Parathyroid adenoma (tissue), 2 donors: ENCODE data around the gene PGM2.

Experiments used
- H2AFZ ChIP-seq: fragments of 300-600 bp; sonication (generic); one replicate; pipeline ENCODE4 v1.7.0; 2017; ENCODE audit warnings: antibody characterized with exemption, mild to moderate bottlenecking
- H3K27ac ChIP-seq: fragments of 300-600 bp; sonication (generic); one replicate; pipeline ENCODE4 v1.7.0; 2017
- H3K27me3 ChIP-seq: fragments of 300-600 bp; sonication (generic); one replicate; pipeline ENCODE4 v1.7.0; 2017; ENCODE audit warnings: low read length; ENCODE audit not compliant: control insufficient read depth, insufficient read depth
- H3K36me3 ChIP-seq: fragments of 300-600 bp; sonication (generic); one replicate; pipeline ENCODE4 v1.7.0; 2017; ENCODE audit warnings: low read length; ENCODE audit not compliant: control insufficient read depth, insufficient read depth
- H3K4me1 ChIP-seq: fragments of 300-600 bp; sonication (generic); one replicate; pipeline ENCODE4 v1.7.0; 2017; ENCODE audit warnings: control low read depth
- H3K4me2 ChIP-seq: fragments of 300-600 bp; sonication (generic); one replicate; pipeline ENCODE4 v1.7.0; 2017; ENCODE audit warnings: low read length
- H3K4me3 ChIP-seq: fragments of 300-600 bp; sonication (generic); one replicate; pipeline ENCODE4 v1.7.0; 2017; ENCODE audit warnings: low read depth, low read length
- H3K79me2 ChIP-seq: fragments of 300-600 bp; sonication (generic); one replicate; pipeline ENCODE4 v1.7.0; 2017; ENCODE audit warnings: control low read depth
- H3K9ac ChIP-seq: fragments of 300-600 bp; sonication (generic); one replicate; pipeline ENCODE4 v1.7.0; 2017; ENCODE audit warnings: mild to moderate bottlenecking
- H3K9me3 ChIP-seq: fragments of 300-600 bp; sonication (generic); one replicate; pipeline ENCODE4 v1.7.0; 2017; ENCODE audit warnings: low read length; ENCODE audit not compliant: control insufficient read depth
- TF ChIP-seq, protein P1 (sequence below): fragments of 300-600 bp; sonication (generic); IDR thresholded peaks from one replicate; pipeline ENCODE4 v1.7.0; 2017; ENCODE audit warnings: antibody characterized with exemption, mild to moderate bottlenecking
- donor health status: primary hyperparathyroidism.

Gene PGM2

DNA sequence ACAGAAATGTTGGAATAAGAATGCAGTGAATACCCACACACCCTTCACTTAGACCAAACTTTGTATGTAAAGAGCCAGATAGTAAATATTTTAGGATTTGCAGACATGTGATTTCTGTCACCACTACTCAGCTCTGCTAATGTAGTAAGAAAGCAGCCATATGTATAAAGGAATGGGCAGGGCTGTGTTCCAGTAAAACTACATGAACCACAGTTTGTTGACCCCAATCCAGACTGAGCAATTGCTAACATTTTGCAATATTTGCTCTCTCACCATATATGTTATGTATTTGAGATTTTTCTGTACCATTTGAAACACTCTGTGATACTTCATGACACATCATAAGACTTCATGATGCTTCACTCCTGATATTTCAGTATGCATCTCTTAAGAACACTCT is 32.4 kb downstream of the PGM2 start:
- Histone ChIP-seq H3K36me3 (no peaks in the 10 kb centered on the region), H3K4me1 (no peaks in the 10 kb centered on the region), H3K27ac (no peak overlapping the region), H3K79me2 (no peaks in the 10 kb centered on the region), H3K4me2 (no peak overlapping the region), H3K4me3 (no peak overlapping the region), H2AFZ (no peak overlapping the region), H3K27me3 (no peaks in the 10 kb centered on the region), H3K9ac (no peak overlapping the region), H3K9me3 (no peaks in the 10 kb centered on the region)
- TF ChIP-seq, protein P1, sequence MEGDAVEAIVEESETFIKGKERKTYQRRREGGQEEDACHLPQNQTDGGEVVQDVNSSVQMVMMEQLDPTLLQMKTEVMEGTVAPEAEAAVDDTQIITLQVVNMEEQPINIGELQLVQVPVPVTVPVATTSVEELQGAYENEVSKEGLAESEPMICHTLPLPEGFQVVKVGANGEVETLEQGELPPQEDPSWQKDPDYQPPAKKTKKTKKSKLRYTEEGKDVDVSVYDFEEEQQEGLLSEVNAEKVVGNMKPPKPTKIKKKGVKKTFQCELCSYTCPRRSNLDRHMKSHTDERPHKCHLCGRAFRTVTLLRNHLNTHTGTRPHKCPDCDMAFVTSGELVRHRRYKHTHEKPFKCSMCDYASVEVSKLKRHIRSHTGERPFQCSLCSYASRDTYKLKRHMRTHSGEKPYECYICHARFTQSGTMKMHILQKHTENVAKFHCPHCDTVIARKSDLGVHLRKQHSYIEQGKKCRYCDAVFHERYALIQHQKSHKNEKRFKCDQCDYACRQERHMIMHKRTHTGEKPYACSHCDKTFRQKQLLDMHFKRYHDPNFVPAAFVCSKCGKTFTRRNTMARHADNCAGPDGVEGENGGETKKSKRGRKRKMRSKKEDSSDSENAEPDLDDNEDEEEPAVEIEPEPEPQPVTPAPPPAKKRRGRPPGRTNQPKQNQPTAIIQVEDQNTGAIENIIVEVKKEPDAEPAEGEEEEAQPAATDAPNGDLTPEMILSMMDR, result no peak

DNA sequence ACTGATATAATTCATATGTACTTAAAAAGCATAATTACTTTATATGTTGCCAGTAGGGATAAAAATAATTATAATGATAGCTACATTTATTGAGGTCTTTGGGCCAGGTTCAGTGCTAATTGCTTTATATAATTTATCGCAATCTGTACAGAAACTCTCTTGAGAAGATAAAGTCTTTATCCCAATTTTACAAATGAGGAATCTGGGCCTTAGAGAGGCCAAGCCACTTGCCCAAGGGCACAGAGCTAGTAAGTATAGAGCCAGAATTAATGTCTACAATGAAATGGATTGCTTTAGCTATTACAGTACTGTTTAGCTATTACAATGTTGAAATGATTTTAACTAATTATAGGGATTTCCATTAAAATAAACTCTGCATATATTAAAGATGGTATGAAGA is 33.8 kb downstream of the PGM2 start:
- no peak overlapping the region for H3K4me3 ChIP-seq
- TF ChIP-seq, protein P1, result no peak
- no peak overlapping the region for H2AFZ ChIP-seq
- H3K4me2 ChIP-seq, result no peak overlapping the region
- H3K27ac ChIP-seq, result no peak overlapping the region
- H3K4me1 ChIP-seq, result no peaks in the 10 kb centered on the region
- H3K36me3 ChIP-seq, result no peaks in the 10 kb centered on the region
- H3K9me3 ChIP-seq, result no peaks in the 10 kb centered on the region
- no peaks in the 10 kb centered on the region for H3K79me2 ChIP-seq
- no peaks in the 10 kb centered on the region for H3K27me3 ChIP-seq
- no peak overlapping the region for H3K9ac ChIP-seq

DNA sequence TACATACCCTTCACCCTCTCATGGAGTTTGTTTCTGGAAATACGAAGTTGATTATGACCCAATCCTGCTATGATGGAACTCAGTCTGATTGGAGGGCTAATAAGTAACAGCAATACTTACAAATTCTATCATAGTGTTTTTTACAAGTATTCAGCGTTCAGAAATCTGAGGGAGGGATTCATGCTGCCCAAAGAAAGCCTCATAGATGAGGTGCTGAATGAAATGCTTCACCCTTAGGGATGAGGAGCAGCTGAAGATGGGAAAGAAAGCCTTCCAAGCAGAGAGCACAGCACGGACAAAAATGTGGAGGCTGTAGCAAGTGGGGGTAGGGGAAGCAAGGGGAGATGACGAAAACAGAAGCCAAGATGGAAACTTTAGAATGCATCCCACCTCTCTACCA is 36.5 kb downstream of the PGM2 start:
- H3K4me1 ChIP-seq, result no peaks in the 10 kb centered on the region
- no peak overlapping the region for H3K27ac ChIP-seq
- no peak overlapping the region for H2AFZ ChIP-seq
- no peak overlapping the region for H3K4me2 ChIP-seq
- TF ChIP-seq, protein P1, result no peak
- no peak overlapping the region for H3K4me3 ChIP-seq
- no peaks in the 10 kb centered on the region for H3K36me3 ChIP-seq
- no peak overlapping the region for H3K9ac ChIP-seq
- H3K79me2 ChIP-seq, result no peaks in the 10 kb centered on the region
- H3K27me3 ChIP-seq, result no peaks in the 10 kb centered on the region
- H3K9me3 ChIP-seq, result no peaks in the 10 kb centered on the region

DNA sequence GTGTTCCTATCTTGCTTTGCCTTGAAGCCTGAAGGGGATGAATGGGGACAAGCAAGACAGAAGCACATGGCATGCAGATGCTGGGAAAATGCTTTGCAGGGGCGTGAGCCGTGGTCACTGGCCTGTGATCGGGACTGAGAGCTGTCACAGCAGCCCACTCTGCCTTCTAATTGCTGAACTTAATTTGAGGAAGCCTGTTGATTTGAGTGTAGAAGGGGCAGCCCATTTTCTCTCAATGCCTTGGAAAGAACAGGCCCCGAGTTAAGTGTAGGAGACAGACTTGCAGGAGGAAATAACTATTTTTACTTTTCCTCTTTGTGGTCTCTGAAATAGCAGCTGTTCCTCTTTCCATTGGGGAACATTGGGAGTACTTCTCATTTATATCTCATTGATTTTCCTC is 38.3 kb downstream of the PGM2 start:
- TF ChIP-seq, protein P1, result no peak
- Histone ChIP-seq H3K9ac (no peak overlapping the region), H3K79me2 (no peaks in the 10 kb centered on the region), H3K27me3 (no peaks in the 10 kb centered on the region), H2AFZ (no peak overlapping the region), H3K27ac (no peak overlapping the region), H3K4me3 (no peak overlapping the region), H3K4me1 (no peaks in the 10 kb centered on the region), H3K4me2 (no peak overlapping the region), H3K36me3 (no peaks in the 10 kb centered on the region), H3K9me3 (no peaks in the 10 kb centered on the region)

DNA sequence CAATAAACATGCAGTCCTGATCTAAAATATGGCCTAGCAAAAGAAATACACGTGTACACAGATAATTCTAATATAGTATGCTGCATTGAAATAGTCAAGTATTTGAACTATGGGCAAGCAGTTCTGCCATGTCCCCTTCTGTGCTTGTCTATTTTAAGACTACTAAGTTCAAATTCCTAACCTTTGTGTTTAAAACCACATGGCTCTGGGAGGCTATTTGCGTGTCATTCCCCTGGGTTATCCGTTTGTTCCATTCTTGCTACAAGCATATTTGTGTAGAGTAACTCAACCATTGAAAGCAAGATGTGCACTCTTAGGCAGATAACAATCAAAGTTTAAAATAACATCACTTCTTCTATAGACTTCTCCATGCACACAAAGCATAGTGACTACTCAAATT is 39.0 kb downstream of the PGM2 start:
- H3K36me3 ChIP-seq, result no peaks in the 10 kb centered on the region
- no peak overlapping the region for H2AFZ ChIP-seq
- H3K27ac ChIP-seq, result no peak overlapping the region
- no peaks in the 10 kb centered on the region for H3K9me3 ChIP-seq
- no peaks in the 10 kb centered on the region for H3K4me1 ChIP-seq
- no peaks in the 10 kb centered on the region for H3K27me3 ChIP-seq
- no peaks in the 10 kb centered on the region for H3K79me2 ChIP-seq
- H3K4me2 ChIP-seq, result no peak overlapping the region
- no peak overlapping the region for H3K4me3 ChIP-seq
- H3K9ac ChIP-seq, result no peak overlapping the region
- TF ChIP-seq, protein P1, result no peak
